NCI-H446 (cell line): ENCODE measurements around the gene FUBP3.
"Not testable (repeated sequence)": the region's sequence is repeated elsewhere in the genome, so short reads cannot be mapped to it uniquely, and the experiment has no call there.

Source experiments
- DNase-seq, 2 experiments: peaks; one replicate each; lab custom pipeline; 2025; lab: John Stamatoyannopoulos, UW

FUBP3 gene

GRCh38 chr9:130556396-130557076 lies 22.8 kb upstream of the FUBP3 start:
- DNase-seq = no peak

- DNase-seq = no peak
Measured at GRCh38 chr9:130557077-130557468, 22.3 kb upstream of the FUBP3 start.

GRCh38 chr9:130561056-130561455 lies 18.3 kb upstream of the FUBP3 start:
- DNase-seq = no peak

- DNase-seq = not testable (repeated sequence)
Measured at GRCh38 chr9:130562525-130562924, 16.9 kb upstream of the FUBP3 start.

- DNase-seq = no peak
Measured at GRCh38 chr9:130563797-130564196, 15.6 kb upstream of the FUBP3 start.

GRCh38 chr9:130565792-130566191 lies 13.6 kb upstream of the FUBP3 start:
- no peak for DNase-seq

- peak in 1 of 2 experiments; percentile 4 for DNase-seq
Measured at GRCh38 chr9:130570208-130570607, 9.2 kb upstream of the FUBP3 start.

- no peak for DNase-seq
Measured at GRCh38 chr9:130575514-130575913, 3.9 kb upstream of the FUBP3 start.

- DNase-seq = no peak
Measured at GRCh38 chr9:130576176-130576575, 3.2 kb upstream of the FUBP3 start.

GRCh38 chr9:130579738-130580463 lies 524 bp downstream of the FUBP3 start:
- DNase-seq = no peak

- DNase-seq = no peak
Measured at GRCh38 chr9:130581766-130582165, 2.4 kb downstream of the FUBP3 start.

GRCh38 chr9:130583271-130583670 lies 3.9 kb downstream of the FUBP3 start:
- DNase-seq = no peak

- no peak for DNase-seq
Measured at GRCh38 chr9:130587921-130588320, 8.5 kb downstream of the FUBP3 start.

- DNase-seq = no peak
Measured at GRCh38 chr9:130588416-130588815, 9.0 kb downstream of the FUBP3 start.

- DNase-seq = no peak
Measured at GRCh38 chr9:130589754-130590153, 10.4 kb downstream of the FUBP3 start.

- no peak for DNase-seq
Measured at GRCh38 chr9:130590305-130590704, 10.9 kb downstream of the FUBP3 start.

- DNase-seq = no peak
Measured at GRCh38 chr9:130593020-130593419, 13.6 kb downstream of the FUBP3 start.

GRCh38 chr9:130597228-130597627 lies 17.9 kb downstream of the FUBP3 start:
- DNase-seq = no peak

GRCh38 chr9:130598188-130598587 lies 18.8 kb downstream of the FUBP3 start:
- no peak for DNase-seq

- no peak for DNase-seq
Measured at GRCh38 chr9:130599625-130600024, 20.2 kb downstream of the FUBP3 start.

GRCh38 chr9:130601100-130601499 lies 21.7 kb downstream of the FUBP3 start:
- DNase-seq = no peak

- no peak for DNase-seq
Measured at GRCh38 chr9:130604295-130604694, 24.9 kb downstream of the FUBP3 start.

- no peak for DNase-seq
Measured at GRCh38 chr9:130606887-130607600, 27.7 kb downstream of the FUBP3 start.
